Breast epithelium (tissue), 3 donors: ENCODE measurements around the gene MANEA.

ENCODE experiments used
- POLR2A ChIP-seq: fragments of 450-650 bp; IDR thresholded peaks from one replicate; pipeline ENCODE4 v1.6.1; 2016; ENCODE audit warnings: antibody characterized with exemption, mild to moderate bottlenecking, moderate library complexity
- POLR2AphosphoS5 ChIP-seq, 3 donors: sonication (generic); formaldehyde crosslinking; IDR thresholded peaks; one replicate each; pipeline ENCODE4 v1.6.1; 2017; ENCODE audit warnings: antibody characterized with exemption in 3 of 3
- TF ChIP-seq, protein P1 (sequence below), 3 donors: fragments of 450-650 bp; IDR thresholded peaks; one replicate each; pipeline ENCODE4 v1.5.1; 2016 to 2017; ENCODE audit warnings: antibody characterized with exemption in 3 of 3, mild to moderate bottlenecking in 3 of 3, moderate library complexity in 3 of 3

DNA sequence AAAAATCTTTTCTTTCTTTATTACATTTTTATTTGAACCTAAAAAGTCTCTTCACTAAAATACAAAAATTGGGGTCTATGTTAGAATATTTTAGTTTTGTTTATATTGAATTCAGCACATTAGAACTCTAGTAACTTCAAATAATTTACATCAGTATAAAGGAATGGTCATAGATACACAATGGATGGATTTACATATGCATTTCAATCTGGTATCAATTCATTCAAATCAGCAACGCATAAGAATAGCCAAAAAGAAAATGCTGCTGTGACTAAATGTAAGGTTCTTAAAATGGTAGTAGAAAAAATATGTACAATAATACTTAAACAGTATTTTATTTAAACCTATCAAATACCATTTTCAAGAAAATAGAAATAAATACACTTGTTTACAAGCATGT is 47.6 kb upstream of the MANEA start:
- TF ChIP-seq POLR2AphosphoS5 (IDR thresholded peaks at IDR 0.05) (no peak), POLR2A (no peak)
- TF ChIP-seq, protein P1, sequence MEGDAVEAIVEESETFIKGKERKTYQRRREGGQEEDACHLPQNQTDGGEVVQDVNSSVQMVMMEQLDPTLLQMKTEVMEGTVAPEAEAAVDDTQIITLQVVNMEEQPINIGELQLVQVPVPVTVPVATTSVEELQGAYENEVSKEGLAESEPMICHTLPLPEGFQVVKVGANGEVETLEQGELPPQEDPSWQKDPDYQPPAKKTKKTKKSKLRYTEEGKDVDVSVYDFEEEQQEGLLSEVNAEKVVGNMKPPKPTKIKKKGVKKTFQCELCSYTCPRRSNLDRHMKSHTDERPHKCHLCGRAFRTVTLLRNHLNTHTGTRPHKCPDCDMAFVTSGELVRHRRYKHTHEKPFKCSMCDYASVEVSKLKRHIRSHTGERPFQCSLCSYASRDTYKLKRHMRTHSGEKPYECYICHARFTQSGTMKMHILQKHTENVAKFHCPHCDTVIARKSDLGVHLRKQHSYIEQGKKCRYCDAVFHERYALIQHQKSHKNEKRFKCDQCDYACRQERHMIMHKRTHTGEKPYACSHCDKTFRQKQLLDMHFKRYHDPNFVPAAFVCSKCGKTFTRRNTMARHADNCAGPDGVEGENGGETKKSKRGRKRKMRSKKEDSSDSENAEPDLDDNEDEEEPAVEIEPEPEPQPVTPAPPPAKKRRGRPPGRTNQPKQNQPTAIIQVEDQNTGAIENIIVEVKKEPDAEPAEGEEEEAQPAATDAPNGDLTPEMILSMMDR (IDR thresholded peaks at IDR 0.05), result no peak
